Measurements from ENCODE around the gene AGK. TPM values are rescaled to one million over a fixed set of nuclear protein-coding genes. Genes with fewer than 3 reads are reported as not detected.
A peak's percentile ranks its signal among the peaks of the same experiment; 100 is the strongest.

AGK gene
- total RNA-seq, 1 donor from 2014 or later = 35.0 TPM

GRCh38 chr7:141527076-141527475, 24.1 kb upstream of the AGK start:
- TF ChIP-seq, protein P1, sequence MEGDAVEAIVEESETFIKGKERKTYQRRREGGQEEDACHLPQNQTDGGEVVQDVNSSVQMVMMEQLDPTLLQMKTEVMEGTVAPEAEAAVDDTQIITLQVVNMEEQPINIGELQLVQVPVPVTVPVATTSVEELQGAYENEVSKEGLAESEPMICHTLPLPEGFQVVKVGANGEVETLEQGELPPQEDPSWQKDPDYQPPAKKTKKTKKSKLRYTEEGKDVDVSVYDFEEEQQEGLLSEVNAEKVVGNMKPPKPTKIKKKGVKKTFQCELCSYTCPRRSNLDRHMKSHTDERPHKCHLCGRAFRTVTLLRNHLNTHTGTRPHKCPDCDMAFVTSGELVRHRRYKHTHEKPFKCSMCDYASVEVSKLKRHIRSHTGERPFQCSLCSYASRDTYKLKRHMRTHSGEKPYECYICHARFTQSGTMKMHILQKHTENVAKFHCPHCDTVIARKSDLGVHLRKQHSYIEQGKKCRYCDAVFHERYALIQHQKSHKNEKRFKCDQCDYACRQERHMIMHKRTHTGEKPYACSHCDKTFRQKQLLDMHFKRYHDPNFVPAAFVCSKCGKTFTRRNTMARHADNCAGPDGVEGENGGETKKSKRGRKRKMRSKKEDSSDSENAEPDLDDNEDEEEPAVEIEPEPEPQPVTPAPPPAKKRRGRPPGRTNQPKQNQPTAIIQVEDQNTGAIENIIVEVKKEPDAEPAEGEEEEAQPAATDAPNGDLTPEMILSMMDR (IDR thresholded peaks at IDR 0.05; ENCODE audit: unreplicated experiment) = no peak
- Mint-ChIP-seq H3K27ac (no peak overlapping the region), H3K9me3 (no peaks in the 10 kb centered on the region), H3K4me3 (no peak overlapping the region), H3K36me3 (no peaks in the 10 kb centered on the region), H3K27me3 (ENCODE audit: low read depth) (peaks cover 22% of the 10 kb centered on the region), H3K4me1 (no peaks in the 10 kb centered on the region)
- no peak for DNase-seq (ENCODE audit: low spot score in 2 of 2, unreplicated experiment in 2 of 2)

- H3K4me1 Mint-ChIP-seq = no peaks in the 10 kb centered on the region
- H3K36me3 Mint-ChIP-seq = no peaks in the 10 kb centered on the region
- TF ChIP-seq, protein P1 (IDR thresholded peaks at IDR 0.05; ENCODE audit: unreplicated experiment) = no peak
- H3K27me3 Mint-ChIP-seq (ENCODE audit: low read depth) = peaks cover 22% of the 10 kb centered on the region
- DNase-seq (ENCODE audit: low spot score in 2 of 2, unreplicated experiment in 2 of 2) = no peak
- H3K27ac Mint-ChIP-seq = no peak overlapping the region
- H3K4me3 Mint-ChIP-seq = no peak overlapping the region
- H3K9me3 Mint-ChIP-seq = no peaks in the 10 kb centered on the region
Measured at GRCh38 chr7:141528399-141528798, 22.8 kb upstream of the AGK start.

DNA sequence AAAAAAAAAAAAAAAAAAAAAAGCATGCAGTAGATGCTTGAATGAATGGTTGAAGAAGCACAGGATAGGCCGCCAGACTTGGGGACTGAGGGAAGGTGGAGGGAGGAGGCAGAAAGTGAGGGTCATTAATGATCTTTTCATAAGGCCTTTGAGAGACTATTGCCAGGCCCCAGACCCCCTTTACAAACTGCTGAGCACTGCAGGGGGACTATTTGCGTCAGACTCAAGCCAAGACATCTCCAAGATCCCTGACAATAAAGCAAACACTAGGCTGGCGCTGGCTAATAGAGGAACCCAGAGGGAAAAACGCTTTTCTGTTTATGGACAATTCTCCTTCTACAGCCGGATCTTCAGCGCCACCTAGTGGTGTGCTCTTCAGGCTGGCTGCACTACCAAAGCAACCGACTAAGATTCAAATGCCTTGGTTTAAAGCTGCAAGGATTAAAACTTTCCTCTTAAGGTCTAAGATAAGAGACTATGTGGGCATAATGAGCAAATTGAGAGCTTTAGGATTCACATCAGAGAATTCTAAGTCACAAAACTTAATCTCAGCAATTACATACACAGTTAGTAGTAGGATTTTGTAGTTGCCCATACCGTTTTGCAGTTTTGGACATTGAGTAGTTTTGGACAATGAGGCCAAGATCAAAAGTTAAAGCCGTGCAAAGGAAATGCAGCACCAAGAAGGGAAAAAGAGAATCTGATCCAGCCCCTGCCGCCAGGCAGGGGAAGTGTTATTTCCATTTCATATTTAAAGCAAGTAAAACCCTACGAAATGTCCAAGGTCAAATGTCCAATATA, 17.9 kb upstream of the AGK start:
- H3K27ac Mint-ChIP-seq = peak overlapping the region; percentile 74
- no peaks in the 10 kb centered on the region for H3K9me3 Mint-ChIP-seq
- DNase-seq (ENCODE audit: low spot score in 2 of 2, unreplicated experiment in 2 of 2) = peak; percentile 45 to 69
- H3K36me3 Mint-ChIP-seq = no peaks in the 10 kb centered on the region
- TF ChIP-seq, protein P1 (IDR thresholded peaks at IDR 0.05; ENCODE audit: unreplicated experiment) = peak; percentile 94
- H3K4me1 Mint-ChIP-seq = no peaks in the 10 kb centered on the region
- no peak overlapping the region for H3K4me3 Mint-ChIP-seq
- H3K27me3 Mint-ChIP-seq (ENCODE audit: low read depth) = peaks cover 8% of the 10 kb centered on the region

DNA sequence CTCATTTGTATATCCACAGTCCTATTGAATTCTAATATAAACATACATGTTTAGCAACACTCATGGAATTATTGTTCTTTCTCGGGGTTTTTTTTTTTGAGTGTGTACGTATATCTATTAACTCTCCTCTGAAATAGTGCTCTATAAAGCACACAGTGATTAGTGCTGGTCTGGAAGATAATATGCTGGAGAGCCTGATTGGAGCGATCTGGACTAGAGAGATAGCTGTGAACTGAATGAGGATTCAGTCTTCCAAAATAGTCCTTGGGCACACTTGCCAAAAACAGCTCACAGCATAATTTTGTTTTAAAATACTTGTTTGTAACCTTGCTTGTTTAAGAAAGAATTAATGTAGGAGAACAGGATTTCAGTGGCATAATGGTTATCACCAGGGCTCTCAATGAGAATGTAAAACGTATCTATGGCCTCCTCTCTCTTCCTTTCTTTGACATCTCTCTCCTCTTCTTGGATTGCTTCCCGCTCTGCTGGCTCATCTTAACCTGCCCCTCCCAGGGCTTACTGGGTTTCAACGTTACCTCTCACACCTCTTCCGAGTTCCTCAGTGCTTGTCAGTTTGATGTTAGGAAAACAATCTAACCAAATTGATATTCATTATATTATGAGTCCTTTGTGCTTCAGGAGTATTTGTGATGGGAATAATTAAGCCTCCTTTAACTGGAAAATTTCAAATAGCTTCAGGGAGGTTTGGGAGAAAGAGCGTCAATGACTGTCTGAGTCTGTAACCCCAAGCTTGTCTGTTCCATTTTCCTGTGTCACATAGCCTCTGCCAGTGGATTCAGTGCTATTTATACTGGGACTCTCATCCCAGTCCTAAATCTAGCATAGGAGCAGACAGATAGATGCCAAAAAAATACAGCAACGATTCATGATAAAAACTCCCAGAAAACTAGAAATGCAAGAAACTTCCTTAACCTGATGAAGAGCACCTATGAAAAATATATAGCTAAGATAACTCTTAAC, 16.2 kb upstream of the AGK start:
- Mint-ChIP-seq H3K27me3 (ENCODE audit: low read depth) (peaks cover 8% of the 10 kb centered on the region), H3K9me3 (no peaks in the 10 kb centered on the region), H3K4me1 (no peaks in the 10 kb centered on the region), H3K36me3 (no peaks in the 10 kb centered on the region), H3K27ac (no peak overlapping the region), H3K4me3 (no peak overlapping the region)
- no peak for DNase-seq (ENCODE audit: low spot score in 2 of 2, unreplicated experiment in 2 of 2)
- TF ChIP-seq, protein P1 (IDR thresholded peaks at IDR 0.05; ENCODE audit: unreplicated experiment) = no peak

DNA sequence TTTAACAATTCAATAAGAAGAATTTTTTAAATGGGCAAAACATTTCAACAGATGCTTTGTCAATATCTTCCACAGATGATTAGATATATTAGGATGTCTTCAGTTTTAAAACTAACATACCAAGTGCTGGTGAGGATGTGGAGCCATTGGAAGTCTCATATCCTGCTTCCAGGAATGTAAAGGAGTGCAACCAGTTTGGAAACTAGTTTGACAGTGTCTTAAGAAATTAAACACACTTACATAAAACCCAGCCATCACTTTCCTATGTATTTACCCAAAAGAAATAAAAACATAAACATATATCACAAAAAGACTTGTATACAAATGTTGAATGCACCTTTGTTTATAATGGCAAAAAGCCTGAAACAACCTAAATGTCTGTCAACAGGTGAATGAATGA, 13.3 kb upstream of the AGK start:
- peaks cover 14% of the 10 kb centered on the region for H3K27me3 Mint-ChIP-seq (ENCODE audit: low read depth)
- DNase-seq (ENCODE audit: low spot score in 2 of 2, unreplicated experiment in 2 of 2) = no peak
- no peak overlapping the region for H3K27ac Mint-ChIP-seq
- H3K9me3 Mint-ChIP-seq = no peaks in the 10 kb centered on the region
- H3K36me3 Mint-ChIP-seq = no peaks in the 10 kb centered on the region
- H3K4me3 Mint-ChIP-seq = no peak overlapping the region
- TF ChIP-seq, protein P1 (IDR thresholded peaks at IDR 0.05; ENCODE audit: unreplicated experiment) = no peak
- H3K4me1 Mint-ChIP-seq = no peaks in the 10 kb centered on the region
